Measurements from ENCODE around the gene SRSF3. TPM values are rescaled to one million over a fixed set of nuclear protein-coding genes. Genes with fewer than 3 reads are reported as not detected.

Gene SRSF3
- total RNA-seq, 2 donors from 2014 or later = 493 to 536 TPM

DNA sequence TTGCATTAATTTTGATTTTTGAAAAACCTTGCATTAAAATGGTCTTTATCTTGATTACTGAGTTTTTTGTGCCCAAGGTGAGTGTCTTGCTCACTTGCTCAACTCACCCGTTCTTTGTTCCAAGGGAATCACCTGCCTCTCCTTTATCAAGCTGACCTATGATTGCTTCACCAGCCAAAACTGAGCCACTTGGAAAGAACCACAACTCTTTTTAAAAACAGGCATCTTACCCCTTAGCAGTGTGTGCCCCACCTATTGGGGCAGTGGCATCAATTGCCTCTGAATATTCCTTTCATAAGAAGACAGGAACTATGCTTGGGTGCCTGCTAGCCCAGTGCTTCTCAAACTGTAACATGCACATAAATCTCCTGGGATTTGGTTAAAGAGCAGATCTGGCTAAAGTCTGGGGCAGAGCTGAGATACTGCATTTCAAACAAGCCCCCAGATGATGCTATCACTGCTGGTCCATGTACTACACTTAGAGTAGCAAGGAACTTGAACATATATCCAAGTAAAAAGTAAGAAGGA lies 43.6 kb upstream of the SRSF3 start:
- no peak for DNase-seq
- Histone ChIP-seq H3K27me3 (ENCODE audit: control insufficient read depth, insufficient read depth, low read length, poor library complexity, severe bottlenecking) (no peaks in the 10 kb centered on the region), H3K4me3 (ENCODE audit: low read length) (no peak overlapping the region), H3K27ac (ENCODE audit: low read depth, low read length) (no peak overlapping the region), H3K4me1 (ENCODE audit: control insufficient read depth, insufficient read depth, low read length) (no peaks in the 10 kb centered on the region), H3K9me3 (ENCODE audit: control insufficient read depth, low read length) (no peaks in the 10 kb centered on the region), H3K9ac (ENCODE audit: extremely low read depth, low read length, poor library complexity, severe bottlenecking) (no peak overlapping the region), H3K36me3 (ENCODE audit: control insufficient read depth, insufficient read depth, low read length) (no peaks in the 10 kb centered on the region)
- H3K9me3 Mint-ChIP-seq = no peaks in the 10 kb centered on the region
- no peak overlapping the region for H3K27ac Mint-ChIP-seq
- H3K4me1 Mint-ChIP-seq = peaks cover 10% of the 10 kb centered on the region
- WGBS, 2 experiments (ENCODE audit: insufficient coverage in 1 of 2, insufficient read length in 1 of 2) = 93 to 100% methylated on average over 1 of the region's 1 CpG
- TF ChIP-seq, protein P1, sequence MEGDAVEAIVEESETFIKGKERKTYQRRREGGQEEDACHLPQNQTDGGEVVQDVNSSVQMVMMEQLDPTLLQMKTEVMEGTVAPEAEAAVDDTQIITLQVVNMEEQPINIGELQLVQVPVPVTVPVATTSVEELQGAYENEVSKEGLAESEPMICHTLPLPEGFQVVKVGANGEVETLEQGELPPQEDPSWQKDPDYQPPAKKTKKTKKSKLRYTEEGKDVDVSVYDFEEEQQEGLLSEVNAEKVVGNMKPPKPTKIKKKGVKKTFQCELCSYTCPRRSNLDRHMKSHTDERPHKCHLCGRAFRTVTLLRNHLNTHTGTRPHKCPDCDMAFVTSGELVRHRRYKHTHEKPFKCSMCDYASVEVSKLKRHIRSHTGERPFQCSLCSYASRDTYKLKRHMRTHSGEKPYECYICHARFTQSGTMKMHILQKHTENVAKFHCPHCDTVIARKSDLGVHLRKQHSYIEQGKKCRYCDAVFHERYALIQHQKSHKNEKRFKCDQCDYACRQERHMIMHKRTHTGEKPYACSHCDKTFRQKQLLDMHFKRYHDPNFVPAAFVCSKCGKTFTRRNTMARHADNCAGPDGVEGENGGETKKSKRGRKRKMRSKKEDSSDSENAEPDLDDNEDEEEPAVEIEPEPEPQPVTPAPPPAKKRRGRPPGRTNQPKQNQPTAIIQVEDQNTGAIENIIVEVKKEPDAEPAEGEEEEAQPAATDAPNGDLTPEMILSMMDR (conservative IDR thresholded peaks at IDR 0.05) = no peak
- no peak overlapping the region for H3K4me3 Mint-ChIP-seq
- no peaks in the 10 kb centered on the region for H3K36me3 Mint-ChIP-seq (ENCODE audit: low read depth)
- H3K27me3 Mint-ChIP-seq (ENCODE audit: insufficient read depth) = peaks cover 5% of the 10 kb centered on the region

DNA sequence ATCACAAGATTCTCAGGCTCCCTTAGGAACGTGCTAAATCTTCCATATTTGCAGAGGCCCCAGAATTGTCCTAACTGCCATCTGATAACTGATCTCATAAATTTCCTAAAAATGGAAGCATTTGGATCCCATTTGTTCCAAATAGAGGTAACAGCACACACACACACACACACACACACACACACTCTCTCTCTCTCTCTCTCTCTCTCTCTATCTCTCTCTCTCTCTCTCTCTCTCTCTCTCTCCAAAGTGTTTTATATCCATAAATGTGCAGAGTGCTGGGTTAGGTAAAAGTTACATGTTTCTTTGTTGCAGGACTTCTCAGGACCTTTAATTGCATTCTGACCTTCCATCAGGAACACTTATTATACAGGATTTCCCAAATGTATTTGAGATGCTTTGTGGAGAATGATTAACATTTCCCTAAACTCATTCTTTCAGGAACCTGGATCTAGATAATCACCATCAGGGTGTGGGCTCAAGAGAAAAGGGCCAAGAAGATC lies 38.4 kb upstream of the SRSF3 start:
- H3K9me3 Mint-ChIP-seq = no peaks in the 10 kb centered on the region
- no peak for DNase-seq
- H3K27ac Mint-ChIP-seq = no peak overlapping the region
- H3K27ac ChIP-seq (ENCODE audit: low read depth, low read length) = no peak overlapping the region
- H3K27me3 Mint-ChIP-seq (ENCODE audit: insufficient read depth) = no peaks in the 10 kb centered on the region
- no peak overlapping the region for H3K9ac ChIP-seq (ENCODE audit: extremely low read depth, low read length, poor library complexity, severe bottlenecking)
- no peaks in the 10 kb centered on the region for H3K36me3 Mint-ChIP-seq (ENCODE audit: low read depth)
- no peaks in the 10 kb centered on the region for H3K9me3 ChIP-seq (ENCODE audit: control insufficient read depth, low read length)
- no peak overlapping the region for H3K4me3 ChIP-seq (ENCODE audit: low read length)
- H3K4me1 ChIP-seq (ENCODE audit: control insufficient read depth, insufficient read depth, low read length) = no peaks in the 10 kb centered on the region
- 91 to 100% methylated on average over 1 of the region's 1 CpG for WGBS, 2 experiments (ENCODE audit: insufficient coverage in 1 of 2, insufficient read length in 1 of 2)
- H3K4me3 Mint-ChIP-seq = no peak overlapping the region
- TF ChIP-seq, protein P1 (conservative IDR thresholded peaks at IDR 0.05) = no peak
- no peaks in the 10 kb centered on the region for H3K27me3 ChIP-seq (ENCODE audit: control insufficient read depth, insufficient read depth, low read length, poor library complexity, severe bottlenecking)
- no peaks in the 10 kb centered on the region for H3K4me1 Mint-ChIP-seq
- no peaks in the 10 kb centered on the region for H3K36me3 ChIP-seq (ENCODE audit: control insufficient read depth, insufficient read depth, low read length)

DNA sequence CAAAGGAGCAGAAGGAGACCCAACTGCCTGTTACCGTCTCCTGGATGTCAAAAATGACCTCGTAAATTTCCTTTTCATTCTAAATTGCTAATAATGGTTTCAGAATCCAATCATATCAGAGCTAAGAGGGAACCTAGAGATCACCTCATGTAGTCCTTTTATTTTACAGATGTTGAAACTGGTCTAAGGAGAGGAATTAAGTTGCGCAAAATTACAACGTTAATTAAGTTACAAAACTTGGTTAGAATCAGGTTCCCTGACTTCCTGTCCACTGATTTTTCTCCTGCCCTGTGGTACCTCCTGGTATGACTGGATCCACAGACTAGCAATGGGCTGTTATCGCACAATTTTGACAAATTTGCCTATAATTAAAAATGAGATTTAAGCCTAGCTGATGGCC lies 37.9 kb upstream of the SRSF3 start:
- H3K9me3 Mint-ChIP-seq = no peaks in the 10 kb centered on the region
- 89 to 98% methylated on average over 3 to 5 of the region's 5 CpGs for WGBS, 2 experiments (ENCODE audit: insufficient coverage in 1 of 2, insufficient read length in 1 of 2)

More for the DNA sequence above, 37.9 kb upstream of the SRSF3 start:
- no peak overlapping the region for H3K4me3 ChIP-seq (ENCODE audit: low read length)
- H3K4me1 ChIP-seq (ENCODE audit: control insufficient read depth, insufficient read depth, low read length) = no peaks in the 10 kb centered on the region
- TF ChIP-seq, protein P1 (conservative IDR thresholded peaks at IDR 0.05) = no peak
- no peaks in the 10 kb centered on the region for H3K27me3 Mint-ChIP-seq (ENCODE audit: insufficient read depth)
- no peak overlapping the region for H3K27ac Mint-ChIP-seq
- peaks cover 2% of the 10 kb centered on the region for H3K4me1 Mint-ChIP-seq
- no peaks in the 10 kb centered on the region for H3K9me3 ChIP-seq (ENCODE audit: control insufficient read depth, low read length)
- no peaks in the 10 kb centered on the region for H3K36me3 Mint-ChIP-seq (ENCODE audit: low read depth)
- no peak overlapping the region for H3K4me3 Mint-ChIP-seq
- H3K9ac ChIP-seq (ENCODE audit: extremely low read depth, low read length, poor library complexity, severe bottlenecking) = no peak overlapping the region
- no peaks in the 10 kb centered on the region for H3K27me3 ChIP-seq (ENCODE audit: control insufficient read depth, insufficient read depth, low read length, poor library complexity, severe bottlenecking)
- H3K27ac ChIP-seq (ENCODE audit: low read depth, low read length) = no peak overlapping the region
- DNase-seq = no peak
- H3K36me3 ChIP-seq (ENCODE audit: control insufficient read depth, insufficient read depth, low read length) = no peaks in the 10 kb centered on the region
